Cardiac septum (tissue), 1 donor: ENCODE results near the gene CDK2AP2. TPM values are rescaled to one million over a fixed set of nuclear protein-coding genes. Genes with fewer than 3 reads are reported as not detected.

ENCODE experiments used
- microRNA-seq: library from miRNA; unstranded; fragments of <30 nt; microRNA quantifications from one replicate; pipeline ENCODE4 v1.2.0, GENCODE V29; 2020
- total RNA-seq: library from RNA; stranded (reverse); fragmentation: NEBNext Ultra II Directional; extraction: Animal tissue kit (Norgen Biotek cat#: 25700); gene quantifications from one replicate; pipeline ENCODE4 v1.2.1, GENCODE V29; 2021
- donor health status: DM: no; HTN: no; CAD: no.

Gene CDK2AP2
- total RNA-seq, 1 donor from 2014 or later = 72.9 TPM

Small RNAs within 50 kb of the gene (microRNA-seq; reads per million reads assigned to microRNA genes)
- gene MIR6752 = not detected

Other genes with a start within 250 kb of the CDK2AP2 start
- 43.1 TPM for gene GRK2, start 241.7 kb downstream of the CDK2AP2 start, total RNA-seq
- 20.0 TPM for gene ANKRD13D, start 218.9 kb downstream of the CDK2AP2 start, total RNA-seq
- 22.3 TPM for gene SSH3, start 204.6 kb downstream of the CDK2AP2 start, total RNA-seq
- gene POLD4, start 154.6 kb downstream of the CDK2AP2 start, total RNA-seq = 61.6 TPM
- gene CLCF1, start 134.6 kb downstream of the CDK2AP2 start, total RNA-seq = 4.0 TPM
- 4.8 TPM for gene RAD9A, start 116.2 kb downstream of the CDK2AP2 start, total RNA-seq
- gene PPP1CA, start 106.3 kb downstream of the CDK2AP2 start, total RNA-seq = 95.1 TPM
- 1.0 TPM for gene TBC1D10C, start 104.1 kb downstream of the CDK2AP2 start, total RNA-seq
- 22.2 TPM for gene CARNS1, start 92.5 kb downstream of the CDK2AP2 start, total RNA-seq
- gene RPS6KB2, start 79.7 kb downstream of the CDK2AP2 start, total RNA-seq = 23.2 TPM
- gene PTPRCAP, start 70.5 kb downstream of the CDK2AP2 start, total RNA-seq = 0.40 TPM
- gene CORO1B, start 64.7 kb downstream of the CDK2AP2 start, total RNA-seq = 21.6 TPM
- gene GPR152, start 55.4 kb downstream of the CDK2AP2 start, total RNA-seq = not detected
- gene CABP4, start 52.8 kb downstream of the CDK2AP2 start, total RNA-seq = 0.11 TPM
- gene TMEM134, start 38.9 kb downstream of the CDK2AP2 start, total RNA-seq = 76.1 TPM
- 43.6 TPM for gene AIP, start 25.1 kb downstream of the CDK2AP2 start, total RNA-seq
- gene PITPNM1, start 2.8 kb downstream of the CDK2AP2 start, total RNA-seq = 40.0 TPM
- not detected for gene CABP2, start 15.3 kb upstream of the CDK2AP2 start, total RNA-seq
- 272 TPM for gene GSTP1, start 75.7 kb upstream of the CDK2AP2 start, total RNA-seq
- 486 TPM for gene NDUFV1, start 98.8 kb upstream of the CDK2AP2 start, total RNA-seq
- 31.4 TPM for gene NUDT8, start 121.8 kb upstream of the CDK2AP2 start, total RNA-seq
- gene TBX10, start 131.6 kb upstream of the CDK2AP2 start, total RNA-seq = not detected
- not detected for gene ACY3, start 142.6 kb upstream of the CDK2AP2 start, total RNA-seq
- not detected for gene ALDH3B2, start 166.5 kb upstream of the CDK2AP2 start, total RNA-seq